ENCODE results near the gene IFNE. TPM values are rescaled to one million over a fixed set of nuclear protein-coding genes. Genes with fewer than 3 reads are reported as not detected.

IFNE gene
- total RNA-seq, 2 experiments from 2014 or later, result not detected

- no peaks in the 10 kb centered on the region for H4K20me1 ChIP-seq (ENCODE audit: insufficient read depth, low read length)
- POLR2A ChIA-PET, result no interaction called here
- BruUV-seq (replicated peaks), result no TSS peak
- no peak overlapping the region for H3K4me2 ChIP-seq (ENCODE audit: low read length)
- TF ChIP-seq CTCF (conservative IDR thresholded peaks at IDR 0.05; ENCODE audit: low read length) (no peak), EZH2phosphoT487 (IDR thresholded peaks at IDR 0.05; ENCODE audit: borderline replicate concordance, low read depth, low read length) (no peak)
- no peak overlapping the region for H2AFZ ChIP-seq (ENCODE audit: low read length)
- DNase-seq (ENCODE audit: low spot score), result no peak
- no peaks in the 10 kb centered on the region for H3K9me2 ChIP-seq (ENCODE audit: insufficient read depth, low read length)
- intact Hi-C loops (cut with micrococcal nuclease; ENCODE audit: unreplicated experiment), result no loop called here
- no peaks in the 10 kb centered on the region for H3K9me3 ChIP-seq (ENCODE audit: low read length)
- no peak overlapping the region for H3K4me3 ChIP-seq (ENCODE audit: low read depth, low read length, poor library complexity, severe bottlenecking)
- CTCF ChIA-PET (ENCODE audit: unreplicated experiment), result no interaction called here
- no peaks in the 10 kb centered on the region for H3K36me3 ChIP-seq (ENCODE audit: insufficient read depth, low read length)
- H3K27ac ChIP-seq (ENCODE audit: low read depth, low read length, poor library complexity, severe bottlenecking), result no peak overlapping the region
- no peaks in the 10 kb centered on the region for H3K4me1 ChIP-seq (ENCODE audit: insufficient read depth, low read length, poor library complexity, severe bottlenecking)
- H3K79me2 ChIP-seq (ENCODE audit: insufficient read depth, low read depth, low read length), result no peaks in the 10 kb centered on the region
These were observed 24.7 kb upstream of the IFNE start for GRCh38 chr9:21506626-21507482.

GRCh38 chr9:21505425-21506179, 23.5 kb upstream of the IFNE start:
- H4K20me1 ChIP-seq (ENCODE audit: insufficient read depth, low read length), result no peaks in the 10 kb centered on the region
- H2AFZ ChIP-seq (ENCODE audit: low read length), result no peak overlapping the region
- H3K4me1 ChIP-seq (ENCODE audit: insufficient read depth, low read length, poor library complexity, severe bottlenecking), result no peaks in the 10 kb centered on the region
- no peak for DNase-seq (ENCODE audit: low spot score)
- intact Hi-C loops (cut with micrococcal nuclease; ENCODE audit: unreplicated experiment), result no loop called here
- no peaks in the 10 kb centered on the region for H3K9me2 ChIP-seq (ENCODE audit: insufficient read depth, low read length)
- no peaks in the 10 kb centered on the region for H3K79me2 ChIP-seq (ENCODE audit: insufficient read depth, low read depth, low read length)
- H3K4me2 ChIP-seq (ENCODE audit: low read length), result no peak overlapping the region
- no peak overlapping the region for H3K4me3 ChIP-seq (ENCODE audit: low read depth, low read length, poor library complexity, severe bottlenecking)
- H3K9me3 ChIP-seq (ENCODE audit: low read length), result no peaks in the 10 kb centered on the region
- CTCF ChIA-PET (ENCODE audit: unreplicated experiment), result no interaction called here
- H3K27ac ChIP-seq (ENCODE audit: low read depth, low read length, poor library complexity, severe bottlenecking), result no peak overlapping the region
- BruUV-seq (replicated peaks), result no TSS peak
- POLR2A ChIA-PET, result interaction anchor here (0.8 kb wide), 1 partner anchor 266 kb away, joined by 7 read pairs; the partner anchor contains the start of gene IFNA14
- H3K36me3 ChIP-seq (ENCODE audit: insufficient read depth, low read length), result no peaks in the 10 kb centered on the region
- TF ChIP-seq CTCF (conservative IDR thresholded peaks at IDR 0.05; ENCODE audit: low read length) (no peak), EZH2phosphoT487 (IDR thresholded peaks at IDR 0.05; ENCODE audit: borderline replicate concordance, low read depth, low read length) (no peak)
